Vagina (tissue), 2 donors: ENCODE measurements around the gene GCNT1.

Experiments used
- POLR2A ChIP-seq, 2 donors: fragments of 450-650 bp; IDR thresholded peaks; one replicate each; pipeline ENCODE4 v1.6.1; 2017; ENCODE audit warnings: antibody characterized with exemption in 2 of 2, mild to moderate bottlenecking in 2 of 2, moderate library complexity in 2 of 2
- POLR2AphosphoS5 ChIP-seq, 2 donors: sonication (generic); formaldehyde crosslinking; IDR thresholded peaks; one replicate each; pipeline ENCODE4 v1.9.0; 2017; ENCODE audit warnings: antibody characterized with exemption in 2 of 2, mild to moderate bottlenecking in 2 of 2, low read depth in 1 of 2; ENCODE audit not compliant: insufficient read depth in 1 of 2
- TF ChIP-seq, protein P1 (sequence below), 3 experiments: fragments of 450-650 bp in 2 of 3; fragments of 200-600 bp in 1 of 3; sonication (generic) in 1 of 3; IDR thresholded peaks; one replicate each; pipeline ENCODE4 v1.5.1; 2017 to 2019; ENCODE audit warnings: antibody characterized with exemption in 3 of 3, mild to moderate bottlenecking in 2 of 3, moderate library complexity in 2 of 3

DNA sequence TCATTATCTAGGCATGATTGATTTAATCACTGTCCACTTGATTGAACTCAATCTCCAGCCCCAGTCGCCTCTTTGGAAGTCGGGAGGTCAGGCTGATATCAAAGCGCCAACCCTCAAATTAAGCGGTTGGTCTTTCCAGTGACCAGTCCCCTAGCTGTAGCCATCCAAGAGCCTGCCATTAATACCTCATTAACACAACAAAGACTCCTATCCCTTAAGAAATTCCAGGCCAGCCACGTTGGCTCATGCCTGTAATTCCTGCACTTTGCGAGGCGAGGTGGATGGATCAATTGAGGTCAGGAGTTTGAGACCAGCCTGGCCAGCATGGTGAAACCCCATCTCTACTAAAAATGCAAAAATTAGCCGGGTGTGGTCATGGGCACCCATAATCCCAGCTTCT lies 27.4 kb upstream of the GCNT1 start:
- TF ChIP-seq, protein P1, sequence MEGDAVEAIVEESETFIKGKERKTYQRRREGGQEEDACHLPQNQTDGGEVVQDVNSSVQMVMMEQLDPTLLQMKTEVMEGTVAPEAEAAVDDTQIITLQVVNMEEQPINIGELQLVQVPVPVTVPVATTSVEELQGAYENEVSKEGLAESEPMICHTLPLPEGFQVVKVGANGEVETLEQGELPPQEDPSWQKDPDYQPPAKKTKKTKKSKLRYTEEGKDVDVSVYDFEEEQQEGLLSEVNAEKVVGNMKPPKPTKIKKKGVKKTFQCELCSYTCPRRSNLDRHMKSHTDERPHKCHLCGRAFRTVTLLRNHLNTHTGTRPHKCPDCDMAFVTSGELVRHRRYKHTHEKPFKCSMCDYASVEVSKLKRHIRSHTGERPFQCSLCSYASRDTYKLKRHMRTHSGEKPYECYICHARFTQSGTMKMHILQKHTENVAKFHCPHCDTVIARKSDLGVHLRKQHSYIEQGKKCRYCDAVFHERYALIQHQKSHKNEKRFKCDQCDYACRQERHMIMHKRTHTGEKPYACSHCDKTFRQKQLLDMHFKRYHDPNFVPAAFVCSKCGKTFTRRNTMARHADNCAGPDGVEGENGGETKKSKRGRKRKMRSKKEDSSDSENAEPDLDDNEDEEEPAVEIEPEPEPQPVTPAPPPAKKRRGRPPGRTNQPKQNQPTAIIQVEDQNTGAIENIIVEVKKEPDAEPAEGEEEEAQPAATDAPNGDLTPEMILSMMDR (IDR thresholded peaks at IDR 0.05) = no peak
- TF ChIP-seq POLR2A (IDR thresholded peaks at IDR 0.05) = no peak
- TF ChIP-seq POLR2AphosphoS5 (IDR thresholded peaks at IDR 0.05; ENCODE audit: insufficient read depth in 1 of 2, low read depth in 1 of 2) = no peak
